Neural progenitor cell (in vitro differentiated cells): ENCODE measurements around the gene BOK.

Experiments used
- EZH2 ChIP-seq: fragments of 200-600 bp; sonication (generic); IDR thresholded peaks from 2 replicates; pipeline ENCODE4 v1.6.1; 2017; ENCODE audit warnings: antibody characterized with exemption, mild to moderate bottlenecking, moderate library complexity
- TF ChIP-seq, protein P1 (sequence below): fragments of 200-600 bp; sonication (generic); IDR thresholded peaks from 2 replicates; pipeline ENCODE4 v1.5.1; 2017; ENCODE audit warnings: antibody characterized with exemption, mild to moderate bottlenecking

DNA sequence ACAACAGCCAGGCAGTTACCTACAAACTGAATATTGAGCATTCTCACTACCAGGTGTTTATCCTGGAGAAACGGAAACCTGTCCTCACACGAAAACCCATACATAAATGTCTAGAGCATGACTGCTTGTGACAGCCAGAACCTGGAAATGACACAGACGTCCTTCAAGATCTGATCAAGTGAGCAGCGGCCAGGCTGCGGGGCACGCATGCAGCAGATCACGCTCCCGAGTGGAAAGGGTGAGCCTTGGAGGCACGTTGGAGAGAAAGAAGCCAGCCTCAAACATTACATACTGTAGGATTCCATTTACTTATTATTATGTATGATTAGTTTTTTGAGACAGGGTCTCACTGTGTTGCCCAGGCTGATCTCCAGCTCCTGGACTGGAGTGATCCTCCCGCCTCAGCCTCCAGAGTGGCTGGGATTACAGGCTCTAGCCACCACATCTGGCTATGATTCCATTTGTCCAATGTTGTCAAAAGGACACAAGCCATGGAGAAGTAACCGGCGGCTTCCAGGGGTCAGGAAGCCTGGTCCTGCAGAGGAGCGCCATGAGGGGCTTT is 27.3 kb upstream of the BOK start:
- TF ChIP-seq, protein P1, sequence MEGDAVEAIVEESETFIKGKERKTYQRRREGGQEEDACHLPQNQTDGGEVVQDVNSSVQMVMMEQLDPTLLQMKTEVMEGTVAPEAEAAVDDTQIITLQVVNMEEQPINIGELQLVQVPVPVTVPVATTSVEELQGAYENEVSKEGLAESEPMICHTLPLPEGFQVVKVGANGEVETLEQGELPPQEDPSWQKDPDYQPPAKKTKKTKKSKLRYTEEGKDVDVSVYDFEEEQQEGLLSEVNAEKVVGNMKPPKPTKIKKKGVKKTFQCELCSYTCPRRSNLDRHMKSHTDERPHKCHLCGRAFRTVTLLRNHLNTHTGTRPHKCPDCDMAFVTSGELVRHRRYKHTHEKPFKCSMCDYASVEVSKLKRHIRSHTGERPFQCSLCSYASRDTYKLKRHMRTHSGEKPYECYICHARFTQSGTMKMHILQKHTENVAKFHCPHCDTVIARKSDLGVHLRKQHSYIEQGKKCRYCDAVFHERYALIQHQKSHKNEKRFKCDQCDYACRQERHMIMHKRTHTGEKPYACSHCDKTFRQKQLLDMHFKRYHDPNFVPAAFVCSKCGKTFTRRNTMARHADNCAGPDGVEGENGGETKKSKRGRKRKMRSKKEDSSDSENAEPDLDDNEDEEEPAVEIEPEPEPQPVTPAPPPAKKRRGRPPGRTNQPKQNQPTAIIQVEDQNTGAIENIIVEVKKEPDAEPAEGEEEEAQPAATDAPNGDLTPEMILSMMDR: no peak
- TF ChIP-seq EZH2: no peak
